ENCODE data around the gene ZNF423.

- TF ChIP-seq YY1 (IDR thresholded peaks at IDR 0.05; ENCODE audit: insufficient read depth, insufficient read length): no peak
- no peak for TF ChIP-seq ZNF274 (IDR thresholded peaks at IDR 0.05; ENCODE audit: low read depth, low read length)
- no peak for TF ChIP-seq SUZ12 (IDR thresholded peaks at IDR 0.05; ENCODE audit: extremely low read depth, insufficient read depth, insufficient read length)
These were observed 151.2 kb downstream of the ZNF423 start for GRCh38 chr16:49704586-49705155.
